Hepatocyte (in vitro differentiated cells): Measurements from ENCODE around the gene CDHR3.

Source experiments
- EZH2 ChIP-seq: fragments of 200-600 bp; sonication (generic); IDR thresholded peaks from 2 replicates; pipeline ENCODE4 v1.6.1; 2016; ENCODE audit warnings: antibody characterized with exemption, mild to moderate bottlenecking, borderline replicate concordance
- EZH2phosphoT487 ChIP-seq: fragments of 200-600 bp; sonication (generic); IDR thresholded peaks from one replicate; pipeline ENCODE4 v1.6.1; 2018; ENCODE audit warnings: antibody characterized with exemption, mild to moderate bottlenecking, low read depth, moderate library complexity; ENCODE audit not compliant: unreplicated experiment, severe bottlenecking
- TF ChIP-seq, protein P1 (sequence below): fragments of 200-600 bp; sonication (generic); IDR thresholded peaks from 2 replicates; pipeline ENCODE4 v1.5.1; 2016; ENCODE audit warnings: antibody characterized with exemption, mild to moderate bottlenecking; ENCODE audit not compliant: poor library complexity

DNA sequence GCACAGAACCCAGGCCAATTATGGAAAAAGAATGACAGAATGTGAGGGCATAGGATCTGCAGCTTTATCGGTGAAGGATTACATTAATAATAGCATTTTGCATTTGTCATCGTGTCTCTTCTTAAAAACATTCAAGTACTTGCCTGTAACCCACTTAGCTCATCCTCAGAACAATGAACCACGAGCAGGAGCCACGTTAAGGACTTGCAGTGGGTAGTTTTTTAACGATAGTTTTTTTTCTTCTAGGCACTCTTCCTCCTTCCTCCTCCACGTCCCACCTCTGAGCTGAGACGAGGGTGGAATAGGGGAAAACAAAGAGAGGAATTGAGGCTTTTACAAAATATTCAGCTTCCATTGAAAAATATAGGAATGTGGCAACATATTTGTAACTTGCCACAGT lies 27.1 kb downstream of the CDHR3 start:
- TF ChIP-seq, protein P1, sequence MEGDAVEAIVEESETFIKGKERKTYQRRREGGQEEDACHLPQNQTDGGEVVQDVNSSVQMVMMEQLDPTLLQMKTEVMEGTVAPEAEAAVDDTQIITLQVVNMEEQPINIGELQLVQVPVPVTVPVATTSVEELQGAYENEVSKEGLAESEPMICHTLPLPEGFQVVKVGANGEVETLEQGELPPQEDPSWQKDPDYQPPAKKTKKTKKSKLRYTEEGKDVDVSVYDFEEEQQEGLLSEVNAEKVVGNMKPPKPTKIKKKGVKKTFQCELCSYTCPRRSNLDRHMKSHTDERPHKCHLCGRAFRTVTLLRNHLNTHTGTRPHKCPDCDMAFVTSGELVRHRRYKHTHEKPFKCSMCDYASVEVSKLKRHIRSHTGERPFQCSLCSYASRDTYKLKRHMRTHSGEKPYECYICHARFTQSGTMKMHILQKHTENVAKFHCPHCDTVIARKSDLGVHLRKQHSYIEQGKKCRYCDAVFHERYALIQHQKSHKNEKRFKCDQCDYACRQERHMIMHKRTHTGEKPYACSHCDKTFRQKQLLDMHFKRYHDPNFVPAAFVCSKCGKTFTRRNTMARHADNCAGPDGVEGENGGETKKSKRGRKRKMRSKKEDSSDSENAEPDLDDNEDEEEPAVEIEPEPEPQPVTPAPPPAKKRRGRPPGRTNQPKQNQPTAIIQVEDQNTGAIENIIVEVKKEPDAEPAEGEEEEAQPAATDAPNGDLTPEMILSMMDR = no peak
- TF ChIP-seq EZH2 = no peak
- TF ChIP-seq EZH2phosphoT487 = no peak
